Endothelial cell of umbilical vein (primary cell): ENCODE measurements around the gene INKA2. TPM values are rescaled to one million over a fixed set of nuclear protein-coding genes. Genes with fewer than 3 reads are reported as not detected.

Experiments used
- BruUV-seq: library from RNA; stranded (reverse); fragments of 400-500 nt; replicated peaks from 2 replicates; lab custom pipeline; 2021; lab: Mats Ljungman, UMichigan
- CTCF ChIA-PET: fragments of 300-600, 350-600 bp; sonication (Branson Sonifier 250); formaldehyde crosslinking; loops from one replicate; lab custom pipeline; 2021; ENCODE audit warnings: antibody characterized with exemption, inconsistent platforms; lab: Charles Lee
- POLR2A ChIA-PET: fragments of 300-600, 350-600 bp; sonication (Branson Sonifier 250); formaldehyde crosslinking; loops from one replicate; lab custom pipeline; 2021; ENCODE audit warnings: antibody characterized with exemption, inconsistent platforms; lab: Charles Lee
- DNase-seq: peaks from one replicate; pipeline ENCODE4 v3.0.0-alpha.2; 2011; ENCODE audit warnings: low read depth, low spot score
- FAIRE-seq: peaks from 2 replicates; lab custom pipeline; 2011; peaks lifted over from hg19 to GRCh38; lab: Jason Lieb, UNC
- H2AFZ ChIP-seq: 2 replicates; pipeline ENCODE4 v1.6.0; 2012; ENCODE audit warnings: low read depth, low read length, control low read depth, inconsistent platforms
- H3K27ac ChIP-seq: 2 replicates; pipeline ENCODE4 v1.5.1; 2011; ENCODE audit warnings: low read depth, mild to moderate bottlenecking, control low read depth, low read length, moderate library complexity; ENCODE audit not compliant: insufficient read depth
- H3K27me3 ChIP-seq, 2 experiments: 2 replicates each; pipeline versions ENCODE4 v1.6.0 to v1.6.1; 2011; ENCODE audit warnings: low read length in 2 of 2, mixed read lengths in 1 of 2; ENCODE audit not compliant: control insufficient read depth in 2 of 2, insufficient read depth in 2 of 2
- H3K36me3 ChIP-seq, 2 experiments: 2 replicates in 1 of 2; 3 replicates in 1 of 2; pipeline ENCODE4 v1.5.1; 2011; ENCODE audit warnings: low read length in 2 of 2, mild to moderate bottlenecking in 1 of 2, moderate library complexity in 1 of 2; ENCODE audit not compliant: control insufficient read depth in 2 of 2, insufficient read depth in 2 of 2; ENCODE audit errors: extremely low read depth in 1 of 2
- H3K4me1 ChIP-seq: 3 replicates; pipeline ENCODE4 v1.5.1; 2011; ENCODE audit warnings: mild to moderate bottlenecking, low read length; ENCODE audit not compliant: control insufficient read depth, insufficient read depth; ENCODE audit errors: extremely low read depth
- H3K4me2 ChIP-seq: 2 replicates; pipeline ENCODE4 v1.6.1; 2011; ENCODE audit warnings: low read length, control low read depth, mixed read lengths; ENCODE audit not compliant: insufficient read depth
- H3K4me3 ChIP-seq, 3 experiments: fragments of 200-600 bp in 1 of 3; sonication (generic), shearing (Covaris generic) in 1 of 3; replicated peaks in 1 of 3; 2 replicates each; pipeline ENCODE4 v1.5.1; 2011 to 2016; ENCODE audit warnings: control low read depth in 3 of 3, low read length in 3 of 3, mild to moderate bottlenecking in 2 of 3, inconsistent platforms in 1 of 3, low read depth in 1 of 3, moderate library complexity in 1 of 3; ENCODE audit not compliant: insufficient read depth in 1 of 3
- H3K79me2 ChIP-seq: 2 replicates; pipeline ENCODE4 v1.6.0; 2012; ENCODE audit warnings: low read length, inconsistent platforms; ENCODE audit not compliant: control insufficient read depth, insufficient read depth
- H3K9ac ChIP-seq: replicated peaks from 2 replicates; pipeline ENCODE3; 2011; ENCODE audit warnings: low read length, control low read depth; ENCODE audit not compliant: insufficient read depth; ENCODE audit errors: extremely low read depth
- H3K9me1 ChIP-seq: replicated peaks from 3 replicates; pipeline ENCODE4 v1.6.0; 2011; ENCODE audit warnings: mild to moderate bottlenecking, low read length; ENCODE audit not compliant: control insufficient read depth, insufficient read depth; ENCODE audit errors: extremely low read depth
- H3K9me3 ChIP-seq: replicated peaks from 2 replicates; pipeline ENCODE4 v1.5.1; 2012; ENCODE audit warnings: low read length, inconsistent platforms; ENCODE audit not compliant: control insufficient read depth, insufficient read depth
- H4K20me1 ChIP-seq: replicated peaks from 2 replicates; pipeline ENCODE3; 2011; ENCODE audit warnings: mild to moderate bottlenecking, low read length; ENCODE audit not compliant: control insufficient read depth, insufficient read depth; ENCODE audit errors: extremely low read depth
- EZH2 ChIP-seq: IDR thresholded peaks from 2 replicates; pipeline ENCODE4 v1.6.1; 2012; ENCODE audit warnings: borderline replicate concordance, low read depth, mild to moderate bottlenecking, moderate library complexity, low read length, inconsistent platforms; ENCODE audit not compliant: severe bottlenecking
- FOS ChIP-seq: IDR thresholded peaks from 2 replicates; pipeline ENCODE4 v1.6.1; 2011; ENCODE audit warnings: mild to moderate bottlenecking, low read length, moderate library complexity, borderline replicate concordance; ENCODE audit not compliant: insufficient read depth
- GATA2 ChIP-seq: IDR thresholded peaks from 2 replicates; pipeline ENCODE4 v1.7.0; 2011; ENCODE audit warnings: low read depth, mild to moderate bottlenecking, moderate library complexity, mixed read lengths, low read length; ENCODE audit not compliant: insufficient read length, insufficient read depth
- JUN ChIP-seq: IDR thresholded peaks from 2 replicates; pipeline ENCODE4 v1.6.1; 2011; ENCODE audit warnings: borderline replicate concordance, low read depth; ENCODE audit not compliant: insufficient read length, insufficient read depth
- MYC ChIP-seq: IDR thresholded peaks from one replicate; pipeline ENCODE4 v1.6.1; 2011; ENCODE audit warnings: mild to moderate bottlenecking, low read depth, low read length
- POLR2A ChIP-seq: IDR thresholded peaks from 2 replicates; pipeline ENCODE4 v1.6.1; 2012; ENCODE audit warnings: low read depth, mild to moderate bottlenecking, control low read depth, low read length
- POLR2AphosphoS5 ChIP-seq: IDR thresholded peaks from 2 replicates; pipeline ENCODE4 v1.6.1; 2012; ENCODE audit warnings: low read depth, mild to moderate bottlenecking, control low read depth, low read length, moderate library complexity; ENCODE audit not compliant: insufficient read depth
- dilution Hi-C: fragments of 300-500 bp; cut with MboI; formaldehyde crosslinking; loops from one replicate; pipeline ENCODE4 v1.15.0; 2019; ENCODE audit warnings: low sequenced_read_pairs; ENCODE audit not compliant: extremely low pct_ligation_motif_present
- intact Hi-C: fragments of 100-400 bp; cut with micrococcal nuclease; formaldehyde crosslinking; loops from one replicate; pipeline ENCODE4 v1.10.0; 2022
- polyA plus RNA-seq, 4 experiments: library from polyadenylated mRNA; depleted of rRNA in 3 of 4; stranded (reverse) in 3 of 4; unstranded in 1 of 4; fragments of >200 nt; gene quantifications; 2 replicates each; pipeline versions ENCODE4 v1.2.1 to v1.2.3, GENCODE V29; 2011 to 2012; ENCODE audit warnings: missing spikeins in 1 of 4
- total RNA-seq: library from RNA; stranded (reverse); gene quantifications from 2 replicates; pipeline ENCODE4 v1.2.3, GENCODE V29; 2021
- TF ChIP-seq, protein P1 (sequence below): IDR thresholded peaks from 2 replicates; pipeline ENCODE4 v1.6.1; 2011; ENCODE audit not compliant: insufficient read depth, insufficient read length
- TF ChIP-seq, protein P2 (sequence below), 2 donors: IDR thresholded peaks; 1 replicate in 1 of 2; 2 replicates in 1 of 2; pipeline ENCODE4 v1.5.1; 2011; ENCODE audit warnings: low read length in 2 of 2, mild to moderate bottlenecking in 2 of 2, moderate library complexity in 2 of 2, control low read depth in 1 of 2, inconsistent platforms in 1 of 2, low read depth in 1 of 2; ENCODE audit not compliant: insufficient read depth in 1 of 2; ENCODE audit errors: extremely low read depth in 1 of 2

INKA2 gene
- total and polyA plus RNA-seq, 2 donors (not counting 3 experiments of a cell fraction or from before 2014, with no cell fraction given) = 2.4 to 7.8 TPM

DNA sequence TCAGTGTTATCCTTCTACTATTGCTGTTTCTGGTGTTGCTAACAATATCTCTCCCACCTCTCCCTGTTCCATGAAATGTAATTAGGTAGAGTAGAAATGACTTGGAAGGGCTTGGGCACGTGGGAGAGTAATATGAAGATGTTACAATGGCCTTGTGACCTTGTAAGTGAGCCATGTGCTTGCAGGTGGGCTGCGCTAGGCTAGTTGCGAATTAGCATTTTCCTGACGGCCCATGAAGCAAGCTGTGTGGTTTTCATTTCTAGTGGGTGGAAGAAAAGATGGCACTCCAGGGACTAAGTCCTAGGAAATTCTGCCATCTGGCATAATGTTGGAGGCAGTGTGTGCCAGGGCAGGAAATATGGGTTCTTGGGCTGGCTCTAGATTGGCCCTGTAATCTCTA, 8.8 kb upstream of the INKA2 start:
- H3K9me1 ChIP-seq = no peaks in the 10 kb centered on the region
- ChIA-PET CTCF (interaction anchor here (1.0 to 11.1 kb wide), 25 partner anchors 9 to 525 kb away, joined by 3 to 487 read pairs (median 6); partner anchors contain the start of genes INKA2 and RAP1A), POLR2A (interaction anchor here (0.7 to 1.2 kb wide), 3 partner anchors 22 to 33 kb away, joined by 3 to 7 read pairs (median 5); no protein-coding TSS in a partner anchor)
- H3K27ac ChIP-seq = no peak overlapping the region
- no peak for DNase-seq
- H3K79me2 ChIP-seq = no peaks in the 10 kb centered on the region
- no peaks in the 10 kb centered on the region for H3K36me3 ChIP-seq
- dilution Hi-C loops = no loop called here
- peaks cover 2% of the 10 kb centered on the region for H3K4me1 ChIP-seq
- no peaks in the 10 kb centered on the region for H4K20me1 ChIP-seq
- H3K9ac ChIP-seq = no peak overlapping the region
- no peaks in the 10 kb centered on the region for H3K27me3 ChIP-seq
- H3K9me3 ChIP-seq = no peaks in the 10 kb centered on the region
- TF ChIP-seq MYC = no peak
- TF ChIP-seq JUN = no peak
- no peak for TF ChIP-seq EZH2
- no peak for TF ChIP-seq POLR2AphosphoS5
- TF ChIP-seq, protein P1, sequence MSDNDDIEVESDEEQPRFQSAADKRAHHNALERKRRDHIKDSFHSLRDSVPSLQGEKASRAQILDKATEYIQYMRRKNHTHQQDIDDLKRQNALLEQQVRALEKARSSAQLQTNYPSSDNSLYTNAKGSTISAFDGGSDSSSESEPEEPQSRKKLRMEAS = no peak
- TF ChIP-seq, protein P2, sequence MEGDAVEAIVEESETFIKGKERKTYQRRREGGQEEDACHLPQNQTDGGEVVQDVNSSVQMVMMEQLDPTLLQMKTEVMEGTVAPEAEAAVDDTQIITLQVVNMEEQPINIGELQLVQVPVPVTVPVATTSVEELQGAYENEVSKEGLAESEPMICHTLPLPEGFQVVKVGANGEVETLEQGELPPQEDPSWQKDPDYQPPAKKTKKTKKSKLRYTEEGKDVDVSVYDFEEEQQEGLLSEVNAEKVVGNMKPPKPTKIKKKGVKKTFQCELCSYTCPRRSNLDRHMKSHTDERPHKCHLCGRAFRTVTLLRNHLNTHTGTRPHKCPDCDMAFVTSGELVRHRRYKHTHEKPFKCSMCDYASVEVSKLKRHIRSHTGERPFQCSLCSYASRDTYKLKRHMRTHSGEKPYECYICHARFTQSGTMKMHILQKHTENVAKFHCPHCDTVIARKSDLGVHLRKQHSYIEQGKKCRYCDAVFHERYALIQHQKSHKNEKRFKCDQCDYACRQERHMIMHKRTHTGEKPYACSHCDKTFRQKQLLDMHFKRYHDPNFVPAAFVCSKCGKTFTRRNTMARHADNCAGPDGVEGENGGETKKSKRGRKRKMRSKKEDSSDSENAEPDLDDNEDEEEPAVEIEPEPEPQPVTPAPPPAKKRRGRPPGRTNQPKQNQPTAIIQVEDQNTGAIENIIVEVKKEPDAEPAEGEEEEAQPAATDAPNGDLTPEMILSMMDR (IDR thresholded peaks at IDR 0.05; ENCODE audit: extremely low read depth in 1 of 2, insufficient read depth in 1 of 2, low read depth in 1 of 2, low read length in 2 of 2) = no peak
- TF ChIP-seq POLR2A = no peak
- TF ChIP-seq GATA2 = no peak
- TF ChIP-seq FOS = no peak
- BruUV-seq = no TSS peak
- H3K4me2 ChIP-seq = no peak overlapping the region
- intact Hi-C loops = loop anchor here (1.0 kb wide), 3 partner anchors 33 to 267 kb away; no protein-coding TSS in a partner anchor
- FAIRE-seq = no peak
- no peak overlapping the region for H3K4me3 ChIP-seq
- H2AFZ ChIP-seq = no peak overlapping the region
